ENCODE data around the gene SUPT20H. TPM values are rescaled to one million over a fixed set of nuclear protein-coding genes. Genes with fewer than 3 reads are reported as not detected.

Gene SUPT20H
- total RNA-seq = 10 to 100 TPM; 32.2 to 57.3 TPM

DNA sequence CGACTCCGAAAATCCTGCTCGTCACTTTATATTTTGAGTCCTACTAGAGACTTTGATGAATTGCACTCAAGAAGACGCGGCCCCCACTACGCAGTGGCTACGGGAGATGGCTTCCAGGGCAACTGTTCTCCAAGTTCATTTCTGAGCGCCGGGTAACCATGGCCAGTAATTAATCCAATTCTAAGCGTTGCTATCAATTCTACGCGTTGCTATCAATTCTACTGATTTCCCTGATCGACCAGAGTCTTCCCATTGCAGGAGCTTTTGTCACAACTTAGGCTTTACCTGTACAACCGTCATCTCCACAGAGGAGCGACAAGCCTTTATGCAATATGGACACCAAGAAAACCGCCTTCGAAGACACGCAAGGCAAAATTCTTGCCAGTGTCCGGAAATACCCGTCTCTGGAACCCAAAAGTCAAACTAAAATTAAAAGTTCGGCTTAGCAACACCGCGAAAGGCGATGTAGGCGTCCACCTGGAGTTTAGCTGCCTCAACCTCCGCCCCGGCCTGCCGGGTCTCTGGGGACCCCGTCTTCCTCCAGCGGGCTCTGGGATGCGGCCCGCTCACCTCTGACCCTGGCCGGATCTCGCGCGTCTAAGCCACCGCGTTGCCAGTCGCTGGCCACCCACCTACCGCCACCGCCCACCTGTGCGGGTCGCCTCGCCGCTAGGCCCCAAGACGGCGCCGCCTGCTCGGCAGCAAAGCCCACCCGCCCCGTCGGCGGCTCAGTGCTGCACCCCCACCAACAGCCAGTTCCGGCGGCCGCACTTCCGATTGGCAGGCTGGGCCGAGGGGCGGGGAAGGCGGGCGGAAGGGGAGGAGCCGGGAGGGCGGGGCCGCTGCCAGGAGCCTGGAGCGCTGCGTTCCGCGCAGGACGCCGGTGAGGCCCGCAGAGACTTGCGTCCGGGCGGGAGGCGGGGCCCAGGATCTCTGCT is at the start of gene SUPT20H:
Gene SUPT20H, minus strand, starts transcription at position 779 of the 938 bp plus-strand sequence. CDS start 8,198 bp downstream, outside the sequence.
- intact Hi-C loops (cut with DNase I) = no loop called here
- peak within 1 kb of the TSS; percentile 85 to 88 for H3K27ac ChIP-seq
- under 1% methylated on average over 74 of the region's 75 CpGs for WGBS
- TF ChIP-seq, protein P1, sequence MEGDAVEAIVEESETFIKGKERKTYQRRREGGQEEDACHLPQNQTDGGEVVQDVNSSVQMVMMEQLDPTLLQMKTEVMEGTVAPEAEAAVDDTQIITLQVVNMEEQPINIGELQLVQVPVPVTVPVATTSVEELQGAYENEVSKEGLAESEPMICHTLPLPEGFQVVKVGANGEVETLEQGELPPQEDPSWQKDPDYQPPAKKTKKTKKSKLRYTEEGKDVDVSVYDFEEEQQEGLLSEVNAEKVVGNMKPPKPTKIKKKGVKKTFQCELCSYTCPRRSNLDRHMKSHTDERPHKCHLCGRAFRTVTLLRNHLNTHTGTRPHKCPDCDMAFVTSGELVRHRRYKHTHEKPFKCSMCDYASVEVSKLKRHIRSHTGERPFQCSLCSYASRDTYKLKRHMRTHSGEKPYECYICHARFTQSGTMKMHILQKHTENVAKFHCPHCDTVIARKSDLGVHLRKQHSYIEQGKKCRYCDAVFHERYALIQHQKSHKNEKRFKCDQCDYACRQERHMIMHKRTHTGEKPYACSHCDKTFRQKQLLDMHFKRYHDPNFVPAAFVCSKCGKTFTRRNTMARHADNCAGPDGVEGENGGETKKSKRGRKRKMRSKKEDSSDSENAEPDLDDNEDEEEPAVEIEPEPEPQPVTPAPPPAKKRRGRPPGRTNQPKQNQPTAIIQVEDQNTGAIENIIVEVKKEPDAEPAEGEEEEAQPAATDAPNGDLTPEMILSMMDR (IDR thresholded peaks at IDR 0.05) = no peak
- peak; percentile 80 for TF ChIP-seq POLR2AphosphoS5 (IDR thresholded peaks at IDR 0.05)
- peak; percentile 79 for TF ChIP-seq POLR2A (IDR thresholded peaks at IDR 0.05)
- peak; percentile 90 for DNase-seq (ENCODE audit: low spot score)
- no peaks in the 10 kb centered on the region for H3K9me3 ChIP-seq
- no peaks in the 10 kb centered on the region for H3K27me3 ChIP-seq (replicated peaks; ENCODE audit: insufficient read depth)
- H3K4me1 ChIP-seq (replicated peaks) = no peaks in the 10 kb centered on the region
- peak within 1 kb of the TSS; percentile 88 to 92 for H3K4me3 ChIP-seq
- no peaks in the 10 kb centered on the region for H3K36me3 ChIP-seq

DNA sequence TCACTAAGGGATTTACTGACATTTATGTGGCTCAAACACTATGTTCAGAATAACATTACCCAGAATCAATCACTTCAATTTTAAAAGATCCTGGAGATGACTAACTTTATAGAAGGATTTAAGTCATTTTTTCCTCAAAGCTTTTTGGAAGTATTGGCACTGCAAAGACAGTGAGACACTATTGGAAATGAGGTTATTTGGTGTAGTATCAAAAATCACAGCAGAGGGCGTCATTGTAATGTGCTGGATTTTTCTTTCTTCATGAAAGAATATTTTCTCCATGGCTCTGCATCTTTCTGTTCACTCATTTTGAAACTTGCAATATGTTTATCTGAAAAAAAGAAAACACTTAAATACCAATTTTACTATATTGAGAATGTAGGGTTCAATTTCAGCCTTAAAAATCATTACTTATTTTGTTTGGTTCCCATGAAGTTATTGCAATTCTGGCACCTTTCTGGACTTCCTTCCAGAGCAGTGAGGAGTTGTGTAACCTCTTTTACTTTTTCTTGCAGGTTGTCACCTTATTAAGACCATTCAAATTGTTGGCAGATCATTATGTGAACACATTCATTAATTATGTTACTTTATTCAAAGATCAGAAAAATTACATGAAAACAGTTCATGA is 49.7 kb upstream of the SUPT20H start:
- Histone ChIP-seq H3K36me3 (no peaks in the 10 kb centered on the region), H3K27ac (no peak overlapping the region), H3K9me3 (no peaks in the 10 kb centered on the region), H3K27me3 (replicated peaks; ENCODE audit: insufficient read depth) (no peaks in the 10 kb centered on the region), H3K4me1 (replicated peaks) (no peaks in the 10 kb centered on the region), H3K4me3 (no peak overlapping the region)
- TF ChIP-seq, protein P1 (IDR thresholded peaks at IDR 0.05) = peak in 3 of 4 experiments; percentile 47 to 66 (median 49)
- TF ChIP-seq POLR2AphosphoS5 (IDR thresholded peaks at IDR 0.05) = no peak
- no peak for TF ChIP-seq POLR2A (IDR thresholded peaks at IDR 0.05)
- WGBS = 7% methylated on average over 1 of the region's 1 CpG
- no peak for DNase-seq (ENCODE audit: low spot score)
- intact Hi-C loops (cut with DNase I) = loop anchor here (2.0 kb wide), 1 partner anchor 494 kb away; no protein-coding TSS in a partner anchor

DNA sequence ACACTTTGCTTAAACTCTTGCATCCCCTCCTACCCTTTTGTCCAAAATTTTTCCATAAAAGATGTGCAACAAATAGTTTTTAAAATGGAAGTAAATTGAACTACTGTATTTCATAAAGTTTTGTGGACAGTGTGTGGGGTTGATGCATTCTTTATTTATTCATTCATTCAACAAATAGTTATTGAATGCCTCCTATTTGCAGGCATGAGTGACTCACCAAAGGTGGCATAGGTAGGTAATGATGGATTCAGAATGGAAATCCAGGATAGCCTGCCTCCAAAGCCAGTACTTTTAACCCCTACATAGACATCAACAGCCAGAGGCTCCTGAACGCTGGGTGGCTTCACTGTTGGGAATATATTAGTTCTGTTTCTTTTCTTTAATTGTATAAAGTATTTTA is 48.4 kb upstream of the SUPT20H start:
- WGBS = 88% methylated on average over 1 of the region's 1 CpG
- H3K4me3 ChIP-seq = no peak overlapping the region
- no peak for DNase-seq (ENCODE audit: low spot score)

DNA sequence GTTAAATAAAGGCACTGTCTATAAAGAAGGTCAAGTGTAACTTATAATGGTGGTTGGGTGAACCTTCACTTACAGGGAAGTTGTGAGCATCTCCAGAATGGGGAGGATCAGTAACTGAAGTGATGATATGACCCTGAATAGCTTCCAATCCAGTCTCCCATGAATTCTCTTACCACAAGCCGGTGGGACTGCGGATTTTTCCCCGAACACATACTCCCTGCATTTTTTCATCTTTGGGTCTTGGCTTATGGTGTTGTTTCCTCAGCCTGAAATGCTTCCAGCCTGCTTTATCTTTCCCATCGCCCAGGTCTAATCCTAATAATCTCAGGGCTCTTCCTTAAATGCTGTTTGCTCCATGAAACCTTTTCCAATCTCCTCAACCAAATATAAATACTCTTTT is 48.0 kb upstream of the SUPT20H start:
- no peak for DNase-seq (ENCODE audit: low spot score)
- TF ChIP-seq POLR2AphosphoS5 (IDR thresholded peaks at IDR 0.05) = no peak
- TF ChIP-seq, protein P1 (IDR thresholded peaks at IDR 0.05) = no peak
- no peak for TF ChIP-seq POLR2A (IDR thresholded peaks at IDR 0.05)
- 76% methylated on average over 4 of the region's 4 CpGs for WGBS
- intact Hi-C loops (cut with DNase I) = no loop called here
- no peak overlapping the region for H3K4me3 ChIP-seq
- no peaks in the 10 kb centered on the region for H3K36me3 ChIP-seq
- H3K27me3 ChIP-seq (replicated peaks; ENCODE audit: insufficient read depth) = no peaks in the 10 kb centered on the region
- H3K9me3 ChIP-seq = no peaks in the 10 kb centered on the region
- no peaks in the 10 kb centered on the region for H3K4me1 ChIP-seq (replicated peaks)
- H3K27ac ChIP-seq = no peak overlapping the region

More for the DNA sequence above, 48.4 kb upstream of the SUPT20H start:
- Histone ChIP-seq H3K9me3 (no peaks in the 10 kb centered on the region), H3K27ac (no peak overlapping the region), H3K27me3 (replicated peaks; ENCODE audit: insufficient read depth) (no peaks in the 10 kb centered on the region), H3K4me1 (replicated peaks) (no peaks in the 10 kb centered on the region), H3K36me3 (no peaks in the 10 kb centered on the region)
- TF ChIP-seq POLR2AphosphoS5 (IDR thresholded peaks at IDR 0.05) (no peak), POLR2A (IDR thresholded peaks at IDR 0.05) (no peak)
- TF ChIP-seq, protein P1 (IDR thresholded peaks at IDR 0.05) = no peak
- intact Hi-C loops (cut with DNase I) = loop anchor here (2.0 kb wide), 1 partner anchor 495 kb away; no protein-coding TSS in a partner anchor

All from prostate gland (tissue), 2 donors.